RPMI8226 (cell line): ENCODE measurements around the gene TCAF1.
"Not testable (repeated sequence)": the region's sequence is repeated elsewhere in the genome, so short reads cannot be mapped to it uniquely, and the experiment has no call there.

Source experiments
- DNase-seq: peaks from one replicate; pipeline ENCODE4 v3.0.0-alpha.2; 2015

Gene TCAF1

GRCh38 chr7:143849785-143850479 lies 52.0 kb downstream of the TCAF1 start:
- no peak for DNase-seq

- DNase-seq: no peak
These were observed 53.8 kb downstream of the TCAF1 start for GRCh38 chr7:143848192-143848591.

- no peak for DNase-seq
These were observed 55.3 kb downstream of the TCAF1 start for GRCh38 chr7:143846692-143847091.

GRCh38 chr7:143841696-143842095 lies 60.3 kb downstream of the TCAF1 start:
- not testable (repeated sequence) for DNase-seq

- not testable (repeated sequence) for DNase-seq
These were observed 61.9 kb downstream of the TCAF1 start for GRCh38 chr7:143840062-143840461.

- DNase-seq: not testable (repeated sequence)
These were observed 64.8 kb downstream of the TCAF1 start for GRCh38 chr7:143837223-143837622.

- not testable (repeated sequence) for DNase-seq
These were observed 65.4 kb downstream of the TCAF1 start for GRCh38 chr7:143836622-143837021.

- not testable (repeated sequence) for DNase-seq
These were observed 65.9 kb downstream of the TCAF1 start for GRCh38 chr7:143836088-143836487.

- not testable (repeated sequence) for DNase-seq
These were observed 75.4 kb downstream of the TCAF1 start for GRCh38 chr7:143826578-143826977.

GRCh38 chr7:143824295-143825135 lies 77.5 kb downstream of the TCAF1 start:
- not testable (repeated sequence) for DNase-seq

GRCh38 chr7:143823634-143824294 lies 78.2 kb downstream of the TCAF1 start:
- not testable (repeated sequence) for DNase-seq

- DNase-seq: not testable (repeated sequence)
These were observed 80.3 kb downstream of the TCAF1 start for GRCh38 chr7:143821392-143822277.

- not testable (repeated sequence) for DNase-seq
These were observed 84.1 kb downstream of the TCAF1 start for GRCh38 chr7:143817873-143818272.

GRCh38 chr7:143816471-143817133 lies 85.4 kb downstream of the TCAF1 start:
- DNase-seq: not testable (repeated sequence)

- not testable (repeated sequence) for DNase-seq
These were observed 91.3 kb downstream of the TCAF1 start for GRCh38 chr7:143810639-143811038.

- DNase-seq: not testable (repeated sequence)
These were observed 95.3 kb downstream of the TCAF1 start for GRCh38 chr7:143806664-143807071.
